Measurements from ENCODE around the gene CDK5RAP2. TPM values are rescaled to one million over a fixed set of nuclear protein-coding genes. Genes with fewer than 3 reads are reported as not detected.

CDK5RAP2 gene
- total and polyA plus RNA-seq, 9 of the 15 experiments (the other 6 are each of a cell fraction or from before 2014, with no cell fraction given): 19.9 to 68.8 (median 42.2) TPM

- H2AFZ ChIP-seq (ENCODE audit: low read depth, low read length): no peak overlapping the region
- H4K20me1 ChIP-seq (replicated peaks; ENCODE audit: control insufficient read depth, insufficient read depth, low read length): no peaks in the 10 kb centered on the region; the same call in 1 of the 2 replicates
- ChIA-PET POLR2A (interaction anchor here (0.6 kb wide), 1 partner anchor 65 kb away, joined by 3 read pairs; no protein-coding TSS in a partner anchor), CTCF (ENCODE audit: low intra/inter-chr PET ratio) (no interaction called here)
- TSS peak; percentile 39 for BruUV-seq (replicated peaks)
- no peaks in the 10 kb centered on the region for H3K9me1 ChIP-seq (ENCODE audit: control insufficient read depth, insufficient read depth, low read length)
- H3K79me2 ChIP-seq (ENCODE audit: control insufficient read depth, insufficient read depth, low read length): no peaks in the 10 kb centered on the region
- peaks cover 1 to 4% of the 10 kb centered on the region in 2 experiments; a peak in 2 of 5 replicates for H3K27me3 ChIP-seq (ENCODE audit: control insufficient read depth in 2 of 2, insufficient read depth in 2 of 2, low read length in 2 of 2)
- peaks cover 0 to 13% of the 10 kb centered on the region in 2 experiments; a peak in 1 of 5 replicates for H3K4me1 ChIP-seq (replicated peaks in 1 of 2; ENCODE audit: control insufficient read depth in 2 of 2, insufficient read depth in 2 of 2, low read length in 2 of 2)
- intact Hi-C loops (cut with micrococcal nuclease) (no loop called here), in situ Hi-C loops (cut with MboI) (no loop called here)
- 74% methylated on average over 11 of the region's 11 CpGs for WGBS (ENCODE audit: insufficient coverage, low coverage, missing lambda C conversion rate)
- FAIRE-seq (no peak), ATAC-seq (peak; percentile 12), DNase-seq (ENCODE audit: extremely low read depth in 1 of 4, low spot score in 3 of 4) (no peak)
- peak overlapping the region in 1 of 2 experiments; percentile 65; a peak in 2 of 4 replicates for H3K9ac ChIP-seq (ENCODE audit: insufficient read depth in 1 of 2, low read depth in 2 of 2, low read length in 2 of 2)
- H3K4me3 ChIP-seq: no peak overlapping the region
- H3K4me2 ChIP-seq (ENCODE audit: insufficient read depth, low read length): no peak overlapping the region
- TF ChIP-seq, protein P1, sequence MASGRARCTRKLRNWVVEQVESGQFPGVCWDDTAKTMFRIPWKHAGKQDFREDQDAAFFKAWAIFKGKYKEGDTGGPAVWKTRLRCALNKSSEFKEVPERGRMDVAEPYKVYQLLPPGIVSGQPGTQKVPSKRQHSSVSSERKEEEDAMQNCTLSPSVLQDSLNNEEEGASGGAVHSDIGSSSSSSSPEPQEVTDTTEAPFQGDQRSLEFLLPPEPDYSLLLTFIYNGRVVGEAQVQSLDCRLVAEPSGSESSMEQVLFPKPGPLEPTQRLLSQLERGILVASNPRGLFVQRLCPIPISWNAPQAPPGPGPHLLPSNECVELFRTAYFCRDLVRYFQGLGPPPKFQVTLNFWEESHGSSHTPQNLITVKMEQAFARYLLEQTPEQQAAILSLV (tag; IDR thresholded peaks at IDR 0.05): no peak
- TF ChIP-seq ELK1 (CRISPR knock-in tag; IDR thresholded peaks at IDR 0.05) (no peak), NFIC (IDR thresholded peaks at IDR 0.05) (peak; percentile 36; the same call in 1 of the 2 replicates), PURB (CRISPR knock-in tag; IDR thresholded peaks at IDR 0.05; ENCODE audit: low read depth) (no peak), GABPB2 (CRISPR knock-in tag; conservative IDR thresholded peaks at IDR 0.05) (no peak), NBN (IDR thresholded peaks at IDR 0.05; ENCODE audit: low read depth) (no peak), POLR2G (IDR thresholded peaks at IDR 0.05; ENCODE audit: low read depth, low read length) (0 out of 2 replicates have a peak, but pooled peaks have one; percentile 22), POLR2A (conservative IDR thresholded peaks at IDR 0.05) (0 out of 2 replicates have a peak, but pooled peaks have one; percentile 32)
- TF ChIP-seq, protein P2, sequence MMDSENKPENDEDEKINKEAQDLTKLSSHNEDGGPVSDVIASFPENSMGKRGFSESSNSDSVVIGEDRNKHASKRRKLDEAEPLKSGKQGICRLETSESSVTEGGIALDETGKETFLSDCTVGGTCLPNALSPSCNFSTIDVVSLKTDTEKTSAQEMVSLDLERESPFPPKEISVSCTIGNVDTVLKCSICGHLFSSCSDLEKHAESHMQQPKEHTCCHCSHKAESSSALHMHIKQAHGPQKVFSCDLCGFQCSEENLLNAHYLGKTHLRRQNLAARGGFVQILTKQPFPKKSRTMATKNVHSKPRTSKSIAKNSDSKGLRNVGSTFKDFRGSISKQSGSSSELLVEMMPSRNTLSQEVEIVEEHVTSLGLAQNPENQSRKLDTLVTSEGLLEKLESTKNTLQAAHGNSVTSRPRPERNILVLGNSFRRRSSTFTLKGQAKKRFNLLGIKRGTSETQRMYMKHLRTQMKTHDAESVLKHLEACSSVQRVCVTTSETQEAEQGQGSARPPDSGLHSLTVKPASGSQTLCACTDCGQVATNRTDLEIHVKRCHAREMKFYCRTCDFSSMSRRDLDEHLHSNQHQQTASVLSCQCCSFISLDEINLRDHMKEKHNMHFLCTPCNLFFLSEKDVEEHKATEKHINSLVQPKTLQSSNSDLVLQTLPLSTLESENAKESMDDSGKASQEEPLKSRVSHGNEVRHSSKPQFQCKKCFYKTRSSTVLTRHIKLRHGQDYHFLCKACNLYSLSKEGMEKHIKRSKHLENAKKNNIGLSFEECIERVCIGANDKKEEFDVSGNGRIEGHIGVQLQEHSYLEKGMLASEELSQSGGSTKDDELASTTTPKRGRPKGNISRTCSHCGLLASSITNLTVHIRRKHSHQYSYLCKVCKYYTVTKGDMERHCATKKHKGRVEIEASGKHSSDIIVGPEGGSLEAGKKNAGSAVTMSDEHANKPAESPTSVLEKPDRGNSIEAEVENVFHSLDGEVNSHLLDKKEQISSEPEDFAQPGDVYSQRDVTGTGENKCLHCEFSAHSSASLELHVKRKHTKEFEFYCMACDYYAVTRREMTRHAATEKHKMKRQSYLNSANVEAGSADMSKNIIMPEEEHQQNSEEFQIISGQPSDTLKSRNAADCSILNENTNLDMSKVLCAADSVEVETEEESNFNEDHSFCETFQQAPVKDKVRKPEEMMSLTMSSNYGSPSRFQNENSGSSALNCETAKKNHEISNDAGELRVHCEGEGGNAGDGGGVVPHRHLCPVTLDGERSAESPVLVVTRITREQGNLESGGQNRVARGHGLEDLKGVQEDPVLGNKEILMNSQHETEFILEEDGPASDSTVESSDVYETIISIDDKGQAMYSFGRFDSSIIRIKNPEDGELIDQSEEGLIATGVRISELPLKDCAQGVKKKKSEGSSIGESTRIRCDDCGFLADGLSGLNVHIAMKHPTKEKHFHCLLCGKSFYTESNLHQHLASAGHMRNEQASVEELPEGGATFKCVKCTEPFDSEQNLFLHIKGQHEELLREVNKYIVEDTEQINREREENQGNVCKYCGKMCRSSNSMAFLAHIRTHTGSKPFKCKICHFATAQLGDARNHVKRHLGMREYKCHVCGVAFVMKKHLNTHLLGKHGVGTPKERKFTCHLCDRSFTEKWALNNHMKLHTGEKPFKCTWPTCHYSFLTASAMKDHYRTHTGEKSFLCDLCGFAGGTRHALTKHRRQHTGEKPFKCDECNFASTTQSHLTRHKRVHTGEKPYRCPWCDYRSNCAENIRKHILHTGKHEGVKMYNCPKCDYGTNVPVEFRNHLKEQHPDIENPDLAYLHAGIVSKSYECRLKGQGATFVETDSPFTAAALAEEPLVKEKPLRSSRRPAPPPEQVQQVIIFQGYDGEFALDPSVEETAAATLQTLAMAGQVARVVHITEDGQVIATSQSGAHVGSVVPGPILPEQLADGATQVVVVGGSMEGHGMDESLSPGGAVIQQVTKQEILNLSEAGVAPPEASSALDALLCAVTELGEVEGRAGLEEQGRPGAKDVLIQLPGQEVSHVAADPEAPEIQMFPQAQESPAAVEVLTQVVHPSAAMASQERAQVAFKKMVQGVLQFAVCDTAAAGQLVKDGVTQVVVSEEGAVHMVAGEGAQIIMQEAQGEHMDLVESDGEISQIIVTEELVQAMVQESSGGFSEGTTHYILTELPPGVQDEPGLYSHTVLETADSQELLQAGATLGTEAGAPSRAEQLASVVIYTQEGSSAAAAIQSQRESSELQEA (IDR thresholded peaks at IDR 0.05; ENCODE audit: low read depth): no peak
- H3K36me3 ChIP-seq (ENCODE audit: control insufficient read depth, insufficient read depth, low read length): peaks cover 34% of the 10 kb centered on the region
- H3K27ac ChIP-seq (ENCODE audit: extremely low read depth, low read depth, low read length): no peak overlapping the region
- no peaks in the 10 kb centered on the region for H3K9me3 ChIP-seq (replicated peaks; ENCODE audit: control insufficient read depth, insufficient read depth, low read depth, low read length)
Observed at GRCh38 chr9:120386390-120387131, 193.4 kb downstream of the CDK5RAP2 start.

All from K562 (cell line).